ENCODE data around the gene AMOTL1.

The AMOTL1 gene

DNA sequence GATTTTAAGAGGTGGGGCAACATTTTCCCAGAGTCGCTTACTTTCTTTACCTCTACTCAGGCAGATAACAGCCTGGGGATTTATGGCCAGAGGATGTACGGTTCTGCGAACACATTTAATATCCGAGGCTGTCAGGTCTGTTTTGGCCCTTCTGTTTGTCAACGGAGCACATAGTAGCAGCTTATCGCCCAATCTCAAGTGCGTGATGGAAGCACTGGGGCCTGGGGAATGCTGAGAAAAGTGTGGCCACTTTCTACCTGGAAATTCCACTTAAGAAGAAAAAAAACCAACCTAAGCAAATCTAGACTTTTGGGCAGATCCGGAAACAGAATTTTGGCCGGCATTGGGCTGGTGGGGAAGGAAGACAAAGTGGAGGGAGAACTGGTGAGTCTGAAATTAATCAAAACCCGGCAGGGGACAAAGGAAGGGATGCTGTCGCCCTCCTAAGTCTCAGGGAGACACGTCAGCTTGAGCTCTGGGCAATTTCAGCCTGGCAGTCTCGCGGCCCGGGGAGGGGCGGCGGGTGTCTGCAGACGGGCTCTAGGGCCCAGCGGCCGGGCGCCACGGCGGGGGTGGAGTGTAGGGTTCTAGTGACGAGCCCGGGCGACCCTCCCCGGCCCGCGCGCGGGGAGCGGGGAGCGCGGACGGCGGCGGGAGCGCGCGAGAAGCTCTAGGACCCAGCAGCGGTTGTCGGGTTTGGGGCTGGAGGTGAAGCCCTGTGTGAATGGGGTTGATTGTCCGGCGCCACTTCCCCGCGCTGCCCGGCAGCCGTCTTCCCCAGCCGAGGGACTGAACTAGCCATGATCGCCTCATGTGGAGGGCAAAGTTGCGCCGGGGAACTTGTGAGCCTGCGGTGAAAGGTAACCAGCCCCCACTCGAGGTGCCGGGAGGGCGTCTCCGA is at the start of gene AMOTL1:
TSS of gene AMOTL1 (plus strand) at position 656 of the 901 bp plus-strand sequence. CDS start at position 812, 156 bp downstream.
- DNase-seq (ENCODE audit: low spot score in 2 of 2) (no peak), ATAC-seq (replicated peaks; ENCODE audit: extremely low read depth, poor library complexity, severe bottlenecking) (no peak)
- H3K4me3 Mint-ChIP-seq = peak within 1 kb of the TSS; percentile 33
- no peaks in the 10 kb centered on the region for H3K9me3 Mint-ChIP-seq
- no peak within 1 kb of the TSS for H3K27ac Mint-ChIP-seq (ENCODE audit: low read depth)
- H3K4me1 Mint-ChIP-seq = no peaks in the 10 kb centered on the region
- peaks cover 34% of the 10 kb centered on the region for H3K27me3 Mint-ChIP-seq
- no peaks in the 10 kb centered on the region for H3K36me3 Mint-ChIP-seq (ENCODE audit: insufficient read depth)

DNA sequence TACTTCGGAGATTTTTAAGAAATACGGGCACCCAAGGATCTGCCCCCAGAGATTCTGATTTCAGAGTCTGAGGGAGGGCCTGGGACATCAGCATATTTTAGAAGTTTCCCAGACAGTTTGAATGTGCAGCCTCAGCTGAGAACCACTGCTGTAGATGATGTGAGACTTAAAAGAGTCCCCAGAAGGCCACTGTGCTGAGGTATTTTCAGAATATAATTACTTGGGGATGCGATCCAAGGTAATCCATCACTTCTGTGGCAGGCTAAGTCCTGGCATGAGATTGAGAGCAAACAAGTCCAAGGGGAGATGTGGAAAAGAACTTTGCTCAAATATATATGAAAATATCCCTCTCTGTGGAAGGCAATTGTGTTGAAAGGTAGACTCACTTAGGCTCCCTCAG is 48.3 kb upstream of the AMOTL1 start:
- DNase-seq (ENCODE audit: low spot score in 2 of 2) (no peak), ATAC-seq (replicated peaks; ENCODE audit: extremely low read depth, poor library complexity, severe bottlenecking) (no peak)
- no peaks in the 10 kb centered on the region for H3K9me3 Mint-ChIP-seq
- H3K4me3 Mint-ChIP-seq = no peak overlapping the region
- H3K27ac Mint-ChIP-seq (ENCODE audit: low read depth) = no peak overlapping the region
- peaks cover 56% of the 10 kb centered on the region for H3K27me3 Mint-ChIP-seq
- no peaks in the 10 kb centered on the region for H3K36me3 Mint-ChIP-seq (ENCODE audit: insufficient read depth)
- no peaks in the 10 kb centered on the region for H3K4me1 Mint-ChIP-seq

- Mint-ChIP-seq H3K4me1 (no peaks in the 10 kb centered on the region), H3K27ac (ENCODE audit: low read depth) (no peak overlapping the region), H3K27me3 (peaks cover 38% of the 10 kb centered on the region), H3K9me3 (no peaks in the 10 kb centered on the region), H3K36me3 (ENCODE audit: insufficient read depth) (no peaks in the 10 kb centered on the region), H3K4me3 (no peak overlapping the region)
- ATAC-seq (replicated peaks; ENCODE audit: extremely low read depth, poor library complexity, severe bottlenecking) (no peak), DNase-seq (ENCODE audit: low spot score in 2 of 2) (no peak)
Observed at GRCh38 chr11:94721565-94722292, 46.4 kb upstream of the AMOTL1 start.

GRCh38 chr11:94722735-94723134 is 45.4 kb upstream of the AMOTL1 start:
- no peaks in the 10 kb centered on the region for H3K9me3 Mint-ChIP-seq
- no peak overlapping the region for H3K27ac Mint-ChIP-seq (ENCODE audit: low read depth)
- DNase-seq (ENCODE audit: low spot score in 2 of 2) (no peak), ATAC-seq (replicated peaks; ENCODE audit: extremely low read depth, poor library complexity, severe bottlenecking) (no peak)
- no peaks in the 10 kb centered on the region for H3K4me1 Mint-ChIP-seq
- H3K27me3 Mint-ChIP-seq = peaks cover 31% of the 10 kb centered on the region
- H3K4me3 Mint-ChIP-seq = no peak overlapping the region
- H3K36me3 Mint-ChIP-seq (ENCODE audit: insufficient read depth) = no peaks in the 10 kb centered on the region

DNA sequence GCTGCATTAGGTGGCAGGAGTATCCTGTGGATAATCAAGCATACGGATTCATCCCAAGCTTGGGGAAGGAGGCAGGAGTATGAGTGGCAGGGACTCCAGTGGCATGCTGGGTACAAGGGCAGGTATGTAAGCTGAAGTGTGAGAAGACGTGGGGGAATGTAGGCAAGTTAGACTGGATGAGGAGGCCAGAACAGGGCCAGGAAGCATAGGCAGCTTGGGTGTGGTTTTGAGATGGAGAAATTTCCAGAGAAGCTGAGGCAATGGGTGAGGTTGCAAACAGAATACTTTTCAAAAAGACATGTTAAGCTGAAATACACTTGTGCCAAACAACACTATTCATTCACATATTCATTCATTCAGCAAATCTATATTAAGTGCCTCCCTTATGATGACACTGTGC is 43.1 kb upstream of the AMOTL1 start:
- Mint-ChIP-seq H3K27ac (ENCODE audit: low read depth) (no peak overlapping the region), H3K4me1 (no peaks in the 10 kb centered on the region), H3K27me3 (peaks cover 27% of the 10 kb centered on the region), H3K9me3 (no peaks in the 10 kb centered on the region), H3K36me3 (ENCODE audit: insufficient read depth) (no peaks in the 10 kb centered on the region), H3K4me3 (no peak overlapping the region)
- ATAC-seq (replicated peaks; ENCODE audit: extremely low read depth, poor library complexity, severe bottlenecking) = no peak
- no peak for DNase-seq (ENCODE audit: low spot score in 2 of 2)

DNA sequence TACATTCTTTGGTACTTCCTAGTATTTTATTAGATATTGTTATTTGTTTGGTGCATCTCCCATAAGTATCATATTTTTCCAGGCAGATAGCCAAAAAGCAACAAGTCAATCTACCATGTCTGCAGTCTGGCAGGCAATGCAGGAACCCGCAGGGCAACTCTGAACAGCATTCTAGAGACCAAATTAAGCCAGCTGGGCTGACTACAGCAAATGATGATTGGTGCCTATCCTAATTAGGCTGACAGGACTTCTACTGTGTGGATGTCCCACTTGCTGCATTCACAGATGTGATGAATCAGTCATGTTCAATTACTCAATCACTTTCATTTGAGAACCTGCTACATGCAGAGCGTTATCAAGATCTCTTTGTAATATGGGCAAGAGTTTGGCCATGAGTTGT is 40.3 kb upstream of the AMOTL1 start:
- Mint-ChIP-seq H3K36me3 (ENCODE audit: insufficient read depth) (no peaks in the 10 kb centered on the region), H3K27me3 (peaks cover 10% of the 10 kb centered on the region), H3K4me3 (no peak overlapping the region), H3K4me1 (no peaks in the 10 kb centered on the region), H3K9me3 (no peaks in the 10 kb centered on the region), H3K27ac (ENCODE audit: low read depth) (no peak overlapping the region)
- ATAC-seq (replicated peaks; ENCODE audit: extremely low read depth, poor library complexity, severe bottlenecking) (no peak), DNase-seq (ENCODE audit: low spot score in 2 of 2) (no peak)

DNA sequence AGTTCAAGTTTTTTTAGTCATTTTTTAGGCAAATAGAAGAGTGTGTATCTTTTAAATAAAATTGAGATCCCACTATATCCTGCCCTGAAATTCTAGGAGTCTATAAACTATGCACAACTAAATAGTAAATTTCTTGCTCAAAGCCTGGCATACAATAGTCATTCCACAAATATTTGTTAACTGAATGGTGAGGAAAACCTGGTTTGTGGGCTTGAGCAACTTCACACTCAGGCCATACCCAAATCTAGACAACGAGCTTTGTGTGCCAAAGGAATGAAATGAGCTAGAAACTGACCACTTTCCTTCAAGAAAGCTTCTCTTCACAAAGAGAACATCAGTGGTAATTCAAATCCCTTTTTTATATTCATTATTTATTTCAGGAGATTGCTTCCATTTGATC is 39.6 kb upstream of the AMOTL1 start:
- ATAC-seq (replicated peaks; ENCODE audit: extremely low read depth, poor library complexity, severe bottlenecking) (no peak), DNase-seq (ENCODE audit: low spot score in 2 of 2) (no peak)
- Mint-ChIP-seq H3K4me3 (no peak overlapping the region), H3K27me3 (peaks cover 13% of the 10 kb centered on the region), H3K4me1 (no peaks in the 10 kb centered on the region), H3K9me3 (no peaks in the 10 kb centered on the region), H3K36me3 (ENCODE audit: insufficient read depth) (no peaks in the 10 kb centered on the region), H3K27ac (ENCODE audit: low read depth) (no peak overlapping the region)

DNA sequence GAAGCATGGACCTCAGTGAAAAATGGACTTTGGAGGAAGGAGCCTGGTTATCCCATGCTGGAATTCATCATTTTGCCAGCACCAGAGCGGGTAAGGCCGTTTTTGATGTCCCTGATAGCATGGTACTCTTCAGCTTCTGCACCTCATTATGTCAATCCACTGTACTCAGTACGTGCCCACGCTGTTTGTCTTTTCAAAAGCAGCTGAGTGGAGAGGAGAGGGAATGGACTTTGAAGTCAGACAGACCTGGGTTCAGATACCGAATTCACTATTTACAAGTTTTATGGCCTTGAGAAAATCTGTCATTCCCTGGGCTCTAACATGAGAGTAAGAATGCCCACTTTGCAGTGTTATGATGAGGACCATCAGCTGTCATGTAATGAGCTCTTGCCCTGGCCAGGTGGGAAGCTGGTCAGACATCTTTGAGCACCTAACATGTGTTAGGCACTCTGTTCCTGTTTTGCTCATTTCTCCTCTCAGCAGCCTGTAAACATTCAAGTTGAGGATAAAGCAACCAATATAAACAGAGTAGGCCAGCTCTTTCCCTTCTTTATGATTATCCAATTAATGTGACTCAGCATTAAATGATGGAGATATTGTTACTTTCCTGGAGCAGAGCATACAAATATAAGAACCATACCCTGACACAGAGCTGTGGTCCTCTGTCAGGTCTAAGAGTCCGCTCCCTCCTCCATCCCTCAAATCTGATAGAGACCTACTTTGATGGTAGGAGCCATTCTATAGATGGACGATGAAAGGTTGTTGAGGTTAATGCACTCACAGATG is 39.0 kb upstream of the AMOTL1 start:
- ATAC-seq (replicated peaks; ENCODE audit: extremely low read depth, poor library complexity, severe bottlenecking) (no peak), DNase-seq (ENCODE audit: low spot score in 2 of 2) (no peak)
- Mint-ChIP-seq H3K4me1 (no peaks in the 10 kb centered on the region), H3K36me3 (ENCODE audit: insufficient read depth) (no peaks in the 10 kb centered on the region), H3K27me3 (peaks cover 13% of the 10 kb centered on the region), H3K9me3 (no peaks in the 10 kb centered on the region), H3K4me3 (no peak overlapping the region), H3K27ac (ENCODE audit: low read depth) (no peak overlapping the region)

- H3K27me3 Mint-ChIP-seq = peaks cover 13% of the 10 kb centered on the region
- H3K4me3 Mint-ChIP-seq = no peak overlapping the region
- no peak for DNase-seq (ENCODE audit: low spot score in 2 of 2)
- H3K27ac Mint-ChIP-seq (ENCODE audit: low read depth) = no peak overlapping the region
- no peaks in the 10 kb centered on the region for H3K9me3 Mint-ChIP-seq
- H3K4me1 Mint-ChIP-seq = no peaks in the 10 kb centered on the region
- H3K36me3 Mint-ChIP-seq (ENCODE audit: insufficient read depth) = peaks cover 2% of the 10 kb centered on the region
- no peak for ATAC-seq (replicated peaks; ENCODE audit: extremely low read depth, poor library complexity, severe bottlenecking)
Observed at GRCh38 chr11:94730153-94730552, 38.0 kb upstream of the AMOTL1 start.

DNA sequence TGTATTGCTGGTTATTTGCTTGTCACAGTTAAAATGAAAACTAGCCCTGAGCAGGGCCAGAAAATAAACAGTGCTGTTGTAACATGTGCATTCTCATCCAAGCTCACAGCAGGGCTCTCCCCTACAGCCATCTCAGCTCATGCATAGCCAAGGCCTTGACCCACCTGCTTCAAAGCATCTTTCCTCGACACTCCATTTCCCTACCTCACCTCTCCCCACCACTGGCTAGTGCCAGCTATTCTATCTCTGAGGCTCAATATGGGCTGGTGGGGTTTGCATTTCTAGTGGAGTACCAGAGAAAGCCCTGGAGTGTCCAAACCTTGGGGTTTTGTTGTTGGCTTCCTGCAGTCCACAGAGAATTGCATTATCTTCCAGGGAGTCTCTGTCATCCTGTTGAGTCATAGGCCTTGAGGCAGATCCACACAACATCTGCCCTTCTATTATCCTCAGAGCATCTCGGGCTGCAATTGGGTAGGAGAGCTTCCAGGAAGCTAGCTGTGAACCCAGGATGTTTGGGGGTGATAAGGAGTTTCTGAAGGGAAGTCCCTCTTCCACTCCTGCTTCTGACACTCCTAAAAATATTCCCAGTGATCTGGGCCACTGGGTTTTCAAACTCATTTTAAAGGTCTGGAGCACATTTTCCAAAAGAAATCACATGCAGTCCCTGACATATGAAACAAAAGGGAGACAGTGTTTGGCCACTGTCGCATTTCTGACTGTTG is 36.1 kb upstream of the AMOTL1 start:
- H3K4me3 Mint-ChIP-seq = no peak overlapping the region
- peaks cover 24% of the 10 kb centered on the region for H3K27me3 Mint-ChIP-seq

DNA sequence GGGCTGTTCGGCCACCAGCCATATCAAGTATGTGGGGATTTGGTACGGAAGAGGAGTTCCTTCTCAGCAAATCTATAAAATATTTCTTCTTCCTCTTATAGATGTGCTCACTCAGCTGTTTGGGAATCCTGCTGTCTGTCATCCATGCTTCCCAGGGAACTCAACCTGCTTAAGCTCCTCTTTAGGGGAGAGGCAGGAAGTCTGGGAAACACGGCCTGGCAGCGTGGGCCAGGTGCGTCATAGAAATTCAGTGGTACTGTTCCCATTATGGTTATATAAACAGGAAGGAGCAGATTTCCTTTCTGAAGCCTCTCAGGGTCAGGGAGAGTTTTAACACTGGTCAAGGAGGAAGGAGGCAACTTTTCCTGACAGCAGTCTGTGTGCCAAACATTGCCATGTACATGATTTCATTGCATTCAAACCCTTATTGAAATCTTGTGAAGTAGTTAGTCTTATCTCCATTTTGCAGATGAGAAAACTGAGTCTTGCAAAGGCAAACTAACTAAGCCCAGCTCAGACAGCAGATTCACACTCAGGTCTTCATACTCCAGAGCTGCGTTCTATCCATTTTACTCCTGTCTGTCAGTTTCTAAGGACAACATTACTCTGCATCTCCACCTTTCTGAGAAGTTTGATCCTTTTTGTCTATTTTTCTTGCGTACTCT is 35.4 kb upstream of the AMOTL1 start:
- Mint-ChIP-seq H3K27me3 (peaks cover 24% of the 10 kb centered on the region), H3K9me3 (no peaks in the 10 kb centered on the region), H3K4me1 (no peaks in the 10 kb centered on the region), H3K4me3 (no peak overlapping the region), H3K36me3 (ENCODE audit: insufficient read depth) (peaks cover 2% of the 10 kb centered on the region), H3K27ac (ENCODE audit: low read depth) (no peak overlapping the region)
- no peak for DNase-seq (ENCODE audit: low spot score in 2 of 2)
- ATAC-seq (replicated peaks; ENCODE audit: extremely low read depth, poor library complexity, severe bottlenecking) = no peak

More for the DNA sequence above, 36.1 kb upstream of the AMOTL1 start:
- Mint-ChIP-seq H3K4me1 (no peaks in the 10 kb centered on the region), H3K27ac (ENCODE audit: low read depth) (no peak overlapping the region), H3K36me3 (ENCODE audit: insufficient read depth) (peaks cover 2% of the 10 kb centered on the region), H3K9me3 (no peaks in the 10 kb centered on the region)
- ATAC-seq (replicated peaks; ENCODE audit: extremely low read depth, poor library complexity, severe bottlenecking) (no peak), DNase-seq (ENCODE audit: low spot score in 2 of 2) (no peak)
